Astrocyte (in vitro differentiated cells and primary cell): ENCODE measurements around the gene HMCN2. TPM values are rescaled to one million over a fixed set of nuclear protein-coding genes. Genes with fewer than 3 reads are reported as not detected.

Experiments used
- DNase-seq: peaks from one replicate; pipeline ENCODE4 v3.0.0-alpha.2; 2010; ENCODE audit warnings: low read depth
- FAIRE-seq: peaks from 2 replicates; lab custom pipeline; 2011; peaks lifted over from hg19 to GRCh38; lab: Jason Lieb, UNC
- H2AFZ ChIP-seq: 2 replicates; pipeline ENCODE4 v1.6.0; 2012; ENCODE audit warnings: low read depth, low read length, inconsistent platforms
- H3K27ac ChIP-seq: 2 replicates; pipeline ENCODE4 v1.5.1; 2011; ENCODE audit warnings: low read depth, low read length, inconsistent platforms
- H3K27me3 ChIP-seq: 2 replicates; pipeline ENCODE4 v1.6.0; 2011; ENCODE audit warnings: low read length, inconsistent platforms; ENCODE audit not compliant: insufficient read depth
- H3K36me3 ChIP-seq: 2 replicates; pipeline ENCODE4 v1.5.1; 2011; ENCODE audit warnings: low read length, inconsistent platforms; ENCODE audit not compliant: insufficient read depth
- H3K4me1 ChIP-seq: 2 replicates; pipeline ENCODE4 v1.5.1; 2011; ENCODE audit warnings: low read length, inconsistent platforms; ENCODE audit not compliant: insufficient read depth
- H3K4me2 ChIP-seq: 2 replicates; pipeline ENCODE4 v1.6.0; 2012; ENCODE audit warnings: low read length, inconsistent platforms
- H3K4me3 ChIP-seq: 2 replicates; pipeline ENCODE4 v1.5.1; 2011; ENCODE audit warnings: low read depth, mild to moderate bottlenecking, low read length, inconsistent platforms; ENCODE audit not compliant: insufficient read depth
- H3K79me2 ChIP-seq: 2 replicates; pipeline ENCODE4 v1.6.0; 2012; ENCODE audit warnings: mild to moderate bottlenecking, low read length, inconsistent platforms; ENCODE audit not compliant: insufficient read depth
- H3K9ac ChIP-seq: 2 replicates; pipeline ENCODE4 v1.6.0; 2012; ENCODE audit warnings: mild to moderate bottlenecking, low read length, inconsistent platforms
- H3K9me3 ChIP-seq: 2 replicates; pipeline ENCODE4 v1.5.1; 2012; ENCODE audit warnings: low read depth, mild to moderate bottlenecking, low read length, inconsistent platforms; ENCODE audit not compliant: insufficient read depth
- H4K20me1 ChIP-seq: 2 replicates; pipeline ENCODE4 v1.6.0; 2012; ENCODE audit warnings: low read length, inconsistent platforms; ENCODE audit not compliant: insufficient read depth
- H3K27ac Mint-ChIP-seq: one replicate; pipeline ENCODE4 v1.8.0; 2021; ENCODE audit warnings: mild to moderate bottlenecking, mixed read lengths; ENCODE audit not compliant: unreplicated experiment
- H3K27me3 Mint-ChIP-seq: one replicate; pipeline ENCODE4 v1.8.0; 2021; ENCODE audit warnings: low read depth, mixed read lengths; ENCODE audit not compliant: unreplicated experiment
- H3K36me3 Mint-ChIP-seq: one replicate; pipeline ENCODE4 v1.8.0; 2021; ENCODE audit warnings: low read depth, mixed read lengths; ENCODE audit not compliant: unreplicated experiment
- H3K4me1 Mint-ChIP-seq: one replicate; pipeline ENCODE4 v1.8.0; 2021; ENCODE audit warnings: low read depth, mixed read lengths; ENCODE audit not compliant: unreplicated experiment
- H3K4me3 Mint-ChIP-seq: one replicate; pipeline ENCODE4 v1.8.0; 2021; ENCODE audit warnings: mild to moderate bottlenecking, moderate library complexity, mixed read lengths; ENCODE audit not compliant: unreplicated experiment
- H3K9me3 Mint-ChIP-seq: one replicate; pipeline ENCODE4 v1.8.0; 2021; ENCODE audit warnings: mild to moderate bottlenecking, mixed read lengths; ENCODE audit not compliant: unreplicated experiment
- CTCF ChIP-seq: IDR thresholded peaks from 2 replicates; pipeline ENCODE4 v1.5.1; 2011; ENCODE audit warnings: low read depth, mild to moderate bottlenecking, inconsistent platforms, low read length, moderate library complexity; ENCODE audit not compliant: insufficient read depth
- EZH2 ChIP-seq: IDR thresholded peaks from 2 replicates; pipeline ENCODE4 v1.6.1; 2012; ENCODE audit warnings: mild to moderate bottlenecking, low read length, inconsistent platforms; ENCODE audit not compliant: insufficient read depth
- total RNA-seq: library from RNA; stranded (reverse); gene quantifications from 2 replicates; pipeline ENCODE4 v1.2.1, GENCODE V29; 2021

HMCN2 gene
- total RNA-seq, 1 donor from 2014 or later: 1.6 TPM

- Histone ChIP-seq H3K4me3 (no peak overlapping the region), H3K36me3 (no peaks in the 10 kb centered on the region), H4K20me1 (no peaks in the 10 kb centered on the region), H3K27ac (no peak overlapping the region), H3K27me3 (no peaks in the 10 kb centered on the region), H3K9ac (no peak overlapping the region), H3K4me1 (no peaks in the 10 kb centered on the region), H3K4me2 (no peak overlapping the region), H3K79me2 (no peaks in the 10 kb centered on the region), H3K9me3 (no peaks in the 10 kb centered on the region), H2AFZ (no peak overlapping the region)
- Mint-ChIP-seq H3K36me3 (peaks cover 11% of the 10 kb centered on the region), H3K27me3 (peaks cover 35% of the 10 kb centered on the region), H3K9me3 (peaks cover 6% of the 10 kb centered on the region), H3K27ac (no peak overlapping the region), H3K4me1 (peaks cover 10% of the 10 kb centered on the region), H3K4me3 (no peak overlapping the region)
- FAIRE-seq (no peak), DNase-seq (peak; percentile 8)
- TF ChIP-seq CTCF: no peak
- no peak for TF ChIP-seq EZH2
These were observed 105.8 kb downstream of the HMCN2 start for GRCh38 chr9:130371196-130371966.

GRCh38 chr9:130372057-130372456, 106.5 kb downstream of the HMCN2 start:
- H3K4me3 Mint-ChIP-seq: no peak overlapping the region
- DNase-seq: no peak
- no peaks in the 10 kb centered on the region for H3K4me1 ChIP-seq
- no peak overlapping the region for H3K27ac Mint-ChIP-seq
- no peak for FAIRE-seq
- no peaks in the 10 kb centered on the region for H3K36me3 ChIP-seq
- no peak overlapping the region for H3K9ac ChIP-seq
- no peak overlapping the region for H3K4me2 ChIP-seq
- H3K79me2 ChIP-seq: no peaks in the 10 kb centered on the region
- no peaks in the 10 kb centered on the region for H3K27me3 ChIP-seq
- no peak overlapping the region for H2AFZ ChIP-seq
- no peaks in the 10 kb centered on the region for H4K20me1 ChIP-seq
- TF ChIP-seq EZH2: no peak
- no peak for TF ChIP-seq CTCF
- H3K27me3 Mint-ChIP-seq: peaks cover 30% of the 10 kb centered on the region
- H3K27ac ChIP-seq: no peak overlapping the region
- peaks cover 9% of the 10 kb centered on the region for H3K36me3 Mint-ChIP-seq
- H3K9me3 ChIP-seq: no peaks in the 10 kb centered on the region
- H3K4me1 Mint-ChIP-seq: peaks cover 8% of the 10 kb centered on the region
- no peak overlapping the region for H3K4me3 ChIP-seq
- peaks cover 5% of the 10 kb centered on the region for H3K9me3 Mint-ChIP-seq

GRCh38 chr9:130373679-130374325, 108.2 kb downstream of the HMCN2 start:
- no peak overlapping the region for H3K4me3 ChIP-seq
- H3K27ac ChIP-seq: no peak overlapping the region
- Mint-ChIP-seq H3K9me3 (peaks cover 5% of the 10 kb centered on the region), H3K27me3 (peaks cover 34% of the 10 kb centered on the region), H3K36me3 (peaks cover 7% of the 10 kb centered on the region), H3K27ac (no peak overlapping the region), H3K4me1 (peaks cover 7% of the 10 kb centered on the region), H3K4me3 (no peak overlapping the region)
- DNase-seq: no peak
- H3K9ac ChIP-seq: no peak overlapping the region
- TF ChIP-seq CTCF (no peak), EZH2 (no peak)
- no peaks in the 10 kb centered on the region for H3K27me3 ChIP-seq
- H3K9me3 ChIP-seq: no peaks in the 10 kb centered on the region
- no peaks in the 10 kb centered on the region for H4K20me1 ChIP-seq
- no peaks in the 10 kb centered on the region for H3K36me3 ChIP-seq
- H3K4me1 ChIP-seq: no peaks in the 10 kb centered on the region
- H2AFZ ChIP-seq: no peak overlapping the region
- no peak for FAIRE-seq
- H3K79me2 ChIP-seq: no peaks in the 10 kb centered on the region
- no peak overlapping the region for H3K4me2 ChIP-seq
